Neuronal stem cell (in vitro differentiated cells): Measurements from ENCODE around the gene CLEC4M.

Experiments used
- DNase-seq: peaks from one replicate; pipeline ENCODE4 v3.0.0-alpha.2; 2013; ENCODE audit warnings: low spot score
- H2AFZ ChIP-seq: one replicate; pipeline ENCODE4 v1.6.1; 2013; ENCODE audit warnings: mild to moderate bottlenecking, low read length, inconsistent platforms
- H2AK5ac ChIP-seq: 2 replicates; pipeline ENCODE4 v1.6.1; 2013; ENCODE audit warnings: low read depth, mild to moderate bottlenecking, inconsistent platforms, low read length, moderate library complexity, mixed read lengths
- H2BK120ac ChIP-seq: 2 replicates; pipeline ENCODE4 v1.6.1; 2013; ENCODE audit warnings: low read depth, mild to moderate bottlenecking, inconsistent platforms, low read length, moderate library complexity, mixed read lengths
- H2BK12ac ChIP-seq: one replicate; pipeline ENCODE4 v1.6.1; 2013; ENCODE audit warnings: low read length, inconsistent platforms
- H2BK15ac ChIP-seq: 2 replicates; pipeline ENCODE4 v1.6.1; 2013; ENCODE audit warnings: mild to moderate bottlenecking, low read length, inconsistent platforms, mixed read lengths
- H2BK5ac ChIP-seq: one replicate; pipeline ENCODE4 v1.6.1; 2013; ENCODE audit warnings: inconsistent platforms, mild to moderate bottlenecking, low read length, moderate library complexity
- H3K14ac ChIP-seq: one replicate; pipeline ENCODE4 v1.6.1; 2013; ENCODE audit warnings: low read length, inconsistent platforms
- H3K18ac ChIP-seq: 2 replicates; pipeline ENCODE4 v1.6.1; 2013; ENCODE audit warnings: low read length, inconsistent platforms
- H3K23ac ChIP-seq: 2 replicates; pipeline ENCODE4 v1.6.1; 2013; ENCODE audit warnings: low read depth, mild to moderate bottlenecking, mixed read lengths, low read length, inconsistent platforms; ENCODE audit not compliant: poor library complexity
- H3K27ac ChIP-seq: replicated peaks from 3 replicates; pipeline ENCODE4 v1.5.1; 2013; ENCODE audit warnings: low read length, inconsistent platforms
- H3K27me3 ChIP-seq, 3 experiments: 2 replicates each; pipeline ENCODE4 v1.6.1; 2013; ENCODE audit warnings: low read length in 3 of 3, mild to moderate bottlenecking in 2 of 3, inconsistent platforms in 1 of 3, low read depth in 1 of 3, mixed read lengths in 1 of 3, moderate library complexity in 1 of 3; ENCODE audit not compliant: control insufficient read depth in 3 of 3, insufficient read depth in 3 of 3
- H3K36me3 ChIP-seq, 2 donors: replicated peaks in 1 of 2; 2 replicates each; pipeline ENCODE4 v1.6.1; 2013; ENCODE audit warnings: low read length in 2 of 2; ENCODE audit not compliant: control insufficient read depth in 2 of 2, insufficient read depth in 2 of 2
- H3K4ac ChIP-seq: 2 replicates; pipeline ENCODE4 v1.6.1; 2013; ENCODE audit warnings: inconsistent platforms, mild to moderate bottlenecking, low read length, moderate library complexity
- H3K4me1 ChIP-seq, 2 donors: 1 replicate in 1 of 2; 2 replicates in 1 of 2; pipeline ENCODE4 v1.6.1; 2013; ENCODE audit warnings: low read length in 2 of 2, low read depth in 1 of 2; ENCODE audit not compliant: control insufficient read depth in 2 of 2, insufficient read depth in 1 of 2
- H3K4me2 ChIP-seq: one replicate; pipeline ENCODE4 v1.6.1; 2013; ENCODE audit warnings: mild to moderate bottlenecking, low read length, inconsistent platforms; ENCODE audit not compliant: insufficient read depth, poor library complexity, severe bottlenecking
- H3K4me3 ChIP-seq, 2 donors: 2 replicates each; pipeline ENCODE4 v1.5.1; 2013; ENCODE audit warnings: low read length in 2 of 2, mild to moderate bottlenecking in 2 of 2, inconsistent platforms in 1 of 2, moderate library complexity in 1 of 2
- H3K79me1 ChIP-seq: one replicate; pipeline ENCODE4 v1.6.1; 2013; ENCODE audit warnings: low read depth, mild to moderate bottlenecking, inconsistent platforms, low read length, moderate library complexity
- H3K9ac ChIP-seq: one replicate; pipeline ENCODE4 v1.6.1; 2013; ENCODE audit warnings: mild to moderate bottlenecking, low read depth, low read length, inconsistent platforms; ENCODE audit not compliant: poor library complexity
- H3K9me3 ChIP-seq, 2 donors: replicated peaks in 1 of 2; 2 replicates each; pipeline versions ENCODE3 to v1.6.1; 2013; ENCODE audit warnings: low read length in 2 of 2, mild to moderate bottlenecking in 2 of 2, inconsistent platforms in 1 of 2, low read depth in 1 of 2, mixed read lengths in 1 of 2, moderate library complexity in 1 of 2; ENCODE audit not compliant: control insufficient read depth in 2 of 2, insufficient read depth in 1 of 2
- H4K8ac ChIP-seq: one replicate; pipeline ENCODE4 v1.6.1; 2013; ENCODE audit warnings: low read depth, mild to moderate bottlenecking, inconsistent platforms, low read length, moderate library complexity
- H4K91ac ChIP-seq: one replicate; pipeline ENCODE4 v1.6.1; 2013; ENCODE audit warnings: low read length, low read depth, mild to moderate bottlenecking, inconsistent platforms; ENCODE audit not compliant: poor library complexity
- WGBS, 2 donors: extraction: QIAGEN DNeasy Blood & Tissue Kit; methylation state at CpG; one replicate each; pipeline ENCODE4 v1.1.7; 2013; ENCODE audit warnings: missing lambda C conversion rate in 2 of 2, mixed read lengths in 1 of 2; ENCODE audit not compliant: insufficient read length in 2 of 2, insufficient replicate concordance in 1 of 2; ENCODE audit errors: extremely low coverage in 2 of 2; 5-methylcytosine and 5-hydroxymethylcytosine counted together

Gene CLEC4M

GRCh38 chr19:7799640-7800355 lies 36.8 kb downstream of the CLEC4M start:
- no peak overlapping the region for H2AK5ac ChIP-seq
- H3K27me3 ChIP-seq: peaks cover 0 to 26% (median 0%) of the 10 kb centered on the region in 3 experiments
- H2AFZ ChIP-seq: peak overlapping the region; percentile 85
- no peak overlapping the region for H2BK15ac ChIP-seq
- no peak overlapping the region for H3K9ac ChIP-seq
- peaks cover 0 to 2% of the 10 kb centered on the region in 2 donors for H3K4me1 ChIP-seq
- H3K36me3 ChIP-seq: no peaks in the 10 kb centered on the region
- H2BK120ac ChIP-seq: no peak overlapping the region
- H2BK5ac ChIP-seq: no peak overlapping the region
- H3K4me2 ChIP-seq: peak overlapping the region; percentile 26
- H3K14ac ChIP-seq: no peak overlapping the region
- H4K8ac ChIP-seq: no peak overlapping the region
- no peaks in the 10 kb centered on the region for H3K79me1 ChIP-seq
- H3K27ac ChIP-seq: peak overlapping the region; percentile 6
- WGBS, 2 donors: no CpG with 5 or more reads among the region's 34 CpGs
- peak overlapping the region in 1 of 2 donors; percentile 28 for H3K4me3 ChIP-seq
- peaks cover 5 to 7% of the 10 kb centered on the region in 2 donors for H3K9me3 ChIP-seq
- H3K4ac ChIP-seq: no peak overlapping the region
- no peak overlapping the region for H3K23ac ChIP-seq
- H2BK12ac ChIP-seq: no peak overlapping the region
- DNase-seq: peak; percentile 79
- peak overlapping the region; percentile 54 for H3K18ac ChIP-seq
- no peak overlapping the region for H4K91ac ChIP-seq

- H2BK12ac ChIP-seq: no peak overlapping the region
- DNase-seq: no peak
- no peaks in the 10 kb centered on the region for H3K79me1 ChIP-seq
- no peak overlapping the region for H2BK120ac ChIP-seq
- no peak overlapping the region for H3K4me3 ChIP-seq
- no peak overlapping the region for H3K4me2 ChIP-seq
- H3K27ac ChIP-seq: no peak overlapping the region
- no peak overlapping the region for H2AFZ ChIP-seq
- peaks cover 0 to 2% of the 10 kb centered on the region in 2 donors for H3K4me1 ChIP-seq
- no peak overlapping the region for H2BK5ac ChIP-seq
- H2AK5ac ChIP-seq: no peak overlapping the region
- peaks cover 5 to 7% of the 10 kb centered on the region in 2 donors for H3K9me3 ChIP-seq
- H2BK15ac ChIP-seq: no peak overlapping the region
- H3K18ac ChIP-seq: no peak overlapping the region
- no peak overlapping the region for H3K9ac ChIP-seq
- H3K27me3 ChIP-seq: peaks cover 0 to 15% (median 0%) of the 10 kb centered on the region in 3 experiments
- H4K91ac ChIP-seq: no peak overlapping the region
- H3K23ac ChIP-seq: no peak overlapping the region
- no CpG with 5 or more reads among the region's 17 CpGs for WGBS, 2 donors
- H3K14ac ChIP-seq: no peak overlapping the region
- H3K36me3 ChIP-seq: no peaks in the 10 kb centered on the region
- H3K4ac ChIP-seq: no peak overlapping the region
- H4K8ac ChIP-seq: no peak overlapping the region
These were observed 38.1 kb downstream of the CLEC4M start for GRCh38 chr19:7801020-7801570.

GRCh38 chr19:7806234-7806633 lies 43.2 kb downstream of the CLEC4M start:
- Histone ChIP-seq H4K91ac (no peak overlapping the region), H3K18ac (no peak overlapping the region), H3K4me3 (no peak overlapping the region), H2BK12ac (no peak overlapping the region), H4K8ac (no peak overlapping the region), H2BK5ac (no peak overlapping the region), H3K27me3 (no peaks in the 10 kb centered on the region), H3K36me3 (no peaks in the 10 kb centered on the region), H3K4me2 (no peak overlapping the region), H2BK120ac (no peak overlapping the region), H2AK5ac (no peak overlapping the region), H2BK15ac (no peak overlapping the region), H3K9me3 (peaks cover under 1 to 2% of the 10 kb centered on the region in 2 donors), H3K23ac (no peak overlapping the region), H2AFZ (no peak overlapping the region), H3K27ac (no peak overlapping the region), H3K4me1 (no peaks in the 10 kb centered on the region), H3K4ac (no peak overlapping the region), H3K79me1 (peaks cover 1% of the 10 kb centered on the region), H3K14ac (no peak overlapping the region), H3K9ac (no peak overlapping the region)
- WGBS, 2 donors: no CpG with 5 or more reads among the region's 3 CpGs
- no peak for DNase-seq

- no peak overlapping the region for H3K18ac ChIP-seq
- no peak overlapping the region for H2AFZ ChIP-seq
- no peak overlapping the region for H3K4ac ChIP-seq
- H3K36me3 ChIP-seq: no peaks in the 10 kb centered on the region
- H3K4me1 ChIP-seq: no peaks in the 10 kb centered on the region
- no peak for DNase-seq
- H3K79me1 ChIP-seq: peaks cover 1% of the 10 kb centered on the region
- H3K9ac ChIP-seq: no peak overlapping the region
- no peak overlapping the region for H4K91ac ChIP-seq
- no peak overlapping the region for H3K4me2 ChIP-seq
- no peak overlapping the region for H2BK12ac ChIP-seq
- H2BK15ac ChIP-seq: no peak overlapping the region
- no peak overlapping the region for H3K4me3 ChIP-seq
- peaks cover 0 to 4% of the 10 kb centered on the region in 2 donors for H3K9me3 ChIP-seq
- no peak overlapping the region for H2BK120ac ChIP-seq
- H2BK5ac ChIP-seq: no peak overlapping the region
- H2AK5ac ChIP-seq: no peak overlapping the region
- WGBS, 2 donors: no CpG with 5 or more reads among the region's 9 CpGs
- no peak overlapping the region for H4K8ac ChIP-seq
- H3K14ac ChIP-seq: no peak overlapping the region
- H3K27ac ChIP-seq: no peak overlapping the region
- H3K27me3 ChIP-seq: no peaks in the 10 kb centered on the region
- no peak overlapping the region for H3K23ac ChIP-seq
These were observed 43.8 kb downstream of the CLEC4M start for GRCh38 chr19:7806876-7807275.
